Renal cortex interstitium (tissue), 11 donors: ENCODE measurements around the gene CDSN. TPM values are rescaled to one million over a fixed set of nuclear protein-coding genes. Genes with fewer than 3 reads are reported as not detected.
A peak's percentile ranks its signal among the peaks of the same experiment; 100 is the strongest.

Source experiments
- DNase-seq, 11 donors: peaks; one replicate each; pipeline ENCODE4 v3.0.0-alpha.2; 2013; ENCODE audit warnings: low read depth in 9 of 11, low spot score in 4 of 11; ENCODE audit errors: extremely low read depth in 1 of 11
- polyA plus RNA-seq, 3 donors: library from polyadenylated mRNA; unstranded; fragments of 120-200 nt; gene quantifications; one replicate each; pipeline ENCODE4 v1.2.1, GENCODE V29; 2013; ENCODE audit not compliant: insufficient read length in 3 of 3

CDSN gene
- polyA plus RNA-seq, 3 donors = not detected

DNA sequence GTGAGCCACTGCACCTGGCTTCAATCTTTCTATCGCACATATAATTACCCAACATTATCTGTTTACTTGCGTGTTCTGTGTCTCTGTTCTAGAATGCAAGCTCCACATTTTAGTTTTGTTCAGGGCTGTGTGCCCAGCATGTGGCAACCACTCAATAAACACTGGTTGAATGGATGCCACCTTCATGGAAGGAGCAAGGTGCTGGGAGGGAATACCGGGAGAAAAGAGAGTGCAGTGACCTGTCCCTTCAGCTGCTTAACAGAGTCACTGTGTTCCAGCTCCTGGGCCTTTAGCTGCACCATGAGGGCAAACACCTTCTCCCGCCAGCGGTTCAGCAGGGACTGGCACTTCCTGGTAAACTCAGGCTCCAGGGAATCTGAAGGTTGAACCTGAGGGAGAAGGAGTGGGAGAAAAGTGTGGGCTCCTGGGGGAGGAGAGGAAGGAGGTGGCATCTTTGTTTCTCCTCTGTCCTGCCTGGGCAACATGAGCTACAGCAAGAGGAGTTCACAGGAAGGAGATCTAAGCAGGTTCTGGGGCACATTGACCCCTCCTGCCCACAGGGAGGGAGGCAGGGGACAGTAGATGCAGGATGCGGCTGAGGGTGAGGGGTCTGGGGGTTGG is 29.7 kb upstream of the CDSN start:
- no peak for DNase-seq

DNA sequence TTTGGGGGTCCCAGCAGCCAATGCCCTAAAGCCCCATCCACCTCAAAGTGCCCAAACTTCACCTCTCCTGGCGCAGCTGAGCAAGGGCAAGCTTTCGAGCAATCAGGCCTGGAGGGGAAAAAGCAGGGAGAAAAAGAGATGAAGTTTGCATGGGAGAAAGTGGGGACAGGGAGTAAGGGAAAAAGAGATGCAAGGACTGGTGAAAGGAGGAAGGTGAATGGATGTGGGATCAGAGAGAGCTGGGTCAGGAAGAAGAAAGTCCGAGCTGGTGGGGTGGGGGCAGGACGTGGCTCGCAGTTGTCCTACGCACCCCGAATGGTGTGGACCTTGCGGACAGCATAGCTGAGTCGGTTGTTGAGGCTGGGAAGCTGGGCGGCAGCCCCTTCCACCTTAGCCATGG is 25.1 kb upstream of the CDSN start:
- no peak for DNase-seq

DNA sequence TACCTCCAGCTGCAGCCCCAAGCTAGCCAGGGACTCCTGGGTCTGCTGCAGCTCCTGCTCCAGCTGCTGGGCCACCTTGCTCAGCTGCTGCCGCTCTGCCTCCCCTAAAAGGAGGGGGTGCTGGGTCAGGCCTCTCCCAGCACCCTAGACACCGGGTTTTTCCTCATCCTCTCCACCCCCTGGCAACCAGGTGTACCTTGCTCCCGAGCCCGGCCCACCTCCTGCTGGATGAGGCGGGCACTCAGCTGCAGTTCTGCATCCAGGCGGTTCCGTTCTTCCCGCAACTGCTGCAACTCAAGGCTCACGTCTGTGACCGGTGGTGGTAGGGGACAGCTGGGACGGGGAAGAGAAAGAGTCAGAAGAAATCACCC is 24.7 kb upstream of the CDSN start:
- DNase-seq = no peak

DNA sequence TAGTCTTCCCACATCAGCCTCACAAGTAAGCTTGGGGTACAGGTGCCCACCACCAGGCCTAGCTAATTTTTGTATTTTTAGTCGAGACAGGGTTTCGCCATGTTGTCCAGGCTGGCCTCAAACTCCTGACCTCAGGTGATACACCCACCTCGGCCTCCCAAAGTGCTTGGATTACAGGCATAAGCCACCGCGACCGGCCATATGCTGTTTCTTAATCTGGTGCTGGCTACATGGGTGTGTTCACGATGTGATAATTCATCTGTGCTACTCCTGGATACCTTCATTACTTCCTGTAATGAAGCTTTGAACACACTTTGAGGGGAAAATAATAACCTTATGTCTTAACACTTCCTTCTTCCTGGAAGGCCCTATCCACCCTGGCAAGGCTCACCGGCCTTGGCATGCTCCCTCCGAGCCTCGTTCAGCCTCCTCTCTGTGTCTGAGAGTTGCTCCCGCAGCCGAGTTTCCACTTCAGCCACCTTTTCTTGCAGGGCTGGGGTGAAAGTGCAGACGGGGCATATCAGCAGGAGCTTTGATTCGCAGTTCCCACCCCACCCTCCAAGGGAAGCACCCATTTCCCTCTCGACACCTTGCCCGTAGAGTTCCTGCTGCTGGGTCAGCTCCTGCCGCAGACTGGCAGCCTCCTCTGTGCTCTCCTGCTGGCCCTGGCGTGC is 24.2 kb upstream of the CDSN start:
- DNase-seq = no peak

DNA sequence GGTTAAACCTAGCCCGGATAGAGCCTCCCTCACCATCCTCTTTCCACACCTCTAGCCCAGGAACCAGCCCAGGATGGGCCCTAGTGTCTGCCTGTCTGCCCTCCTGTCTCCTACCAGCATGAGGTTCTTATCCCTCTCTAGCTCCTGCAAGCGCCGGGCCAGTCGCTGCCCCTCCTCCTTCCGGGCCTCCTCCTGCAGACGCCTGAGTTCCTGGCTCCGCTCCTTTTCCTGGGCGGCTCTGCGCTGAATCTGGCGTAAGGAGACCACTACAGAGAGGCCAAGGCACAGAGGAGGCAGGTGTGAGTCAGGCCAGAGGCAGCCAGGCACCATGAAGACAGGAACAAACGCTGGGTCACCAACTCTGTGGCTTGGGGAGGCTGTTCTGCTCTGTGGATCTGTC is 22.9 kb upstream of the CDSN start:
- DNase-seq = no peak

DNA sequence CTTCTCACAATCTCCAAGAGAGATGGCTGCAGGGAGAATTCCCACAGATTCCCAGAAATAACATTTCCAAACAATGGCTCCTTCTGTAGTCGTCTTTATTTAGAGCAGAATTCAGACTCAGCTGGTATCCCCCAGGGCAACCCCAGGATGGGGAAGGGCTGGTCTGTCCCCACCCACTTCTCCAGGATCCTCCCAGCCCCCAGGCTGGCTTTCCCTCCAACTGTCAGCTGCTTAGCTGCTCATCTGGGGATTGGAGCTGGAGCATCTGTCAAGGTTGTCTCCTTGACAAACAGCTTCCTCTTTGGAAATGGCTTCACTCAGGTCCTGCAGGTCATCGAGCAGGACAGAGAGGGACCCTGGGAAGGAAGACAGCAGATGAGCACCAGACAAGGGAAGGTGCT is 22.1 kb upstream of the CDSN start:
- DNase-seq = no peak

DNA sequence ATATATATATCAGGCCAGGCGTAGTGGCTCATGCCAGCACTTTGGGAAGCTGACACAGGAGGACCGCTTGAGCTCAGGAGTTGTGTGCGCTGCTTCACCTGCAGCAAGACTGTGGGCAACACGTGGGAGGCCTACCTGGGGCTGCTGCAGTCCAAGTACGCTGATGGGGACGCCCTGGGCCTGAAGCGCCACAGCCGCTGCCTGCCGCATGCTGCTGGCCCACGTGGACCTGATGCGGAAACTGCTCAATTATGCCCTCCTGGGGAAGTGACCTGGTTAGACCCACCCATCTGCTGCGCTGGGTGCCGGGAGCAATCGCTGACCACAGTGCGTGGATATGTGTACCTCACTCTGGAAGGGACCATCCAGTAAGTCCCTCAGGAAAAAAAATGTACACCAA is 20.4 kb upstream of the CDSN start:
- DNase-seq = no peak

DNA sequence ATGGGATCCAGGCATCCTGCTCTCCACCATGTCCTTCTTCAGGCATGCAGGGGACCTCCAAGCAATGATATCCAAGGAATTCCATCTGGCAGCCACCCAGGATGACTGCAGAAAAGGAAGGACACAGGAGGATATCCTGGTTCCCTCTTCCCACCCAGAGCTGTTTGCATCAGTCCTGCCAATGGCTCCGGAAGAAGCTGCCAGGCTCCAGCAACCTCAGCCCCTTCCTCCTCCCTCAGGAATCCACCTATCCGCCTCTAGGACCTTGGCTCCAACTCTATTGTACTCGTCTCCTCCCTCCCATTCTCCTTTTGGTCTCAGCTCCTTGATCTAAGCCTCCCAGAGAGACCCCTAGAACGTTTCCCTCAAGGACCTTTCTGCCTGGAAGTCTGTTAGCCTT is 19.4 kb upstream of the CDSN start:
- DNase-seq = no peak

DNA sequence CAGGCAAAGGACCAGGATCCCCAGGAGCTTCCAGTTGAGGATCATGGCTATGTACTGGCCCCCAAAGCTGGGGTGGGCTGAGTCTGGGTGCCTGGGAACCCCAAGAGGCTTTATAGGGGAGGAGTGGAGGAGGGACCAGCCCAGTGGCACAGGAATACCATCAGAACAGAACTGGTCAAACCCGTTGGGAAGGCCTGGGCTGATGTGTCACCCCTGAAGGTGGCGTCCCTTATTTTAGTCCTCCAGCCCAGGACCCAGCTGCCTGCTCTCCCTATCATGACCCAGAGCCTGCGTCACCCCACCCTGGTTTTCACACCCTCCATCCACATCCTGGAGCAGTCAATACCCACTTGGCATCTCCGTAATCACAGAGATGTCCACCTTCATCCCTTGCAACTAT is 18.7 kb upstream of the CDSN start, which contains the start of gene PSORS1C2:
PSORS1C2 (minus strand) TSS at position 85 of the 400 bp plus-strand sequence; CDS start at position 45, 40 bp downstream.
- no peak for DNase-seq

DNA sequence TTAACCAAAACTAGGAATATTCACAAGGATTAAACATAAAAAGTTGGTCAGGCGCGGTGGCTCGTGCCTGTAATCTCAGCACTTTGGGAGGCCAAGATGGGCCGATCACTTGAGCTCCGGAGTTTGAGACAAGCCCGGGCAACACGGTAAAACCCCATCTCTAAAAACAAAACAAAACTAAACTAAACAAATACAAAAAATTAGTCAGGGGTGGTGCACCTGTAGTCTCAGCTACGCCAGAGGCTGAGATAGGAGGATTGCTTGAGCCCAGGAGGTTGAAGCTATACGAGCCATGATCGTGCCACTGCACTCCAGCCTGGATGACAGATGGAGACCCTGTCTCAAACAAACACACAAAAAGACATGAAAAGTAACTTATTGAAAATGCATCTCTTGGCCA is 15.5 kb upstream of the CDSN start:
- DNase-seq = no peak

DNA sequence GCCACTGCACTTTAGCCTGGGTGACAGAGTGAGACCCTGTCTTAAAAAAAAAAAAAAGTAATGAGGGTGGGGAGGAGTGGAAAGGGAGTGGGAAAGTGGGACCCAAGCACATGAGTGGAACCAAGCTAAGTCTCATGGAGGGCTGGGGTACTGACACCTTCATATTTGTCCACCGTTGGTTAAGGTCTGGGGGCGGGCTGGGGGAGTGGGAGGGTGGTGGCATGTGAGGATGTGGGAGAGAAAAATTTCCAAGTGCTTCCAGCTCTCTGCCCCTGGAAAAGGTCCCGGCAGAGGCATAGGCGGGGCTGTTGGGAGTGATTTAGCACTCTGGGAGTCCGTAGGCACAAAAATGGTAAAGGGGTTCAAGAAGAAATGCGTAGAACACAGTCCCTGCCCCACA is 12.6 kb upstream of the CDSN start:
- DNase-seq = no peak

DNA sequence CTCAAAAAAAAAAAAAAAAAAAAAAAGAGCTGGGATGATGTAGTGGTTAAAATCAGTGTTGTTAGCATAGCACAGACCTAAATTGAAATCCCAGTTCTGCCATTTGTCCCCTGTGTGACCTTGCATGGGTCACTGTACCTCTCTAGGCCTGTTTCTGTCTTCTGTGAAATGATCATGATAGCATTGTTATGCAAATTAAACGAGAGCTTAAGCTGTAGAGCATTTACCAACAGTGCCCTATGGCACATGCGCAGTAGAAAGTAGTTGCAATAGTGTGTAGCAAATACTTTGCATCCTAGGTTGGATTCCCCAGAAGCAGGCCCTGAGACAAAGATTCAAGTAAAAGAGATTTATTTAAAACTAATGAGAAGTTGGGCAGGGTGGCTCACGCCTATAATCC is 11.3 kb upstream of the CDSN start:
- no peak for DNase-seq

DNA sequence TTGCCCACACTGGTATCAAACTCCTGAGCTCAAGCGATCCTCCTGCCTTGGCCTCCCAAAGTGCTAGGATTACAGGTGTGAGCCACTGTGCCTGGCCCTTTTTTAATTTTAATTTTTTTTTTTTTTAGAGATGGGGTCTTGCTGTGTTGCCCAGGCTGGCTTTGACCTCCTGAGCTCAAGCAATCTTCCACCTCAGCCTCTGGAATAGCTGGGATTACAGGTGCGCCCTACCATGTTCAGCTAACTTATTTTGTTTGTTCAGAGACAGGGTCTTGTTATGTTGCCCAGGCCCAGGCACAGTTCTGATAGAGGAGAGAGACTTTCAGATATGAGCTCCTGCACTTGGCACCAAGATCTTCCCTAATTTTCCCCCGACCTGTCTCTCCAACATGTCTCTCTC is 10.5 kb upstream of the CDSN start:
- no peak for DNase-seq

DNA sequence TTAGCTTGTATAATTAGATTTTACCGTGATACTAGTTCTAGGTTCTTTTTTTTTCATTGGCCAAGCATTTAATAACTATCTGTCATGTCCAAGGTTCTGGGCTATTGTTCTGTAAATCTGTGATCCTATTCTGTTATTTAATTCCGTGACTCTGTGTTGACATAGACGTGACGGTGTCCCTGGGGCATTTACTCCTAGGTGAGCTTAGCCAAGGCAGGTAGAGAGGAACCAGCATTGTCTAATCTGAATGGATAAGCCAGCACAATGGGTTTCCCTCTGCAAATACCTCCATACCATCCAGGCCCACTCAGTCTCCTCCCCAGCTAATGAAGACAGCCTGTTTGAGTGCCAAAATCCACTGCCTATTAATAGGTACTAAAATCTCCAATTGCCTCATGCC is 8.9 kb upstream of the CDSN start:
- no peak for DNase-seq

DNA sequence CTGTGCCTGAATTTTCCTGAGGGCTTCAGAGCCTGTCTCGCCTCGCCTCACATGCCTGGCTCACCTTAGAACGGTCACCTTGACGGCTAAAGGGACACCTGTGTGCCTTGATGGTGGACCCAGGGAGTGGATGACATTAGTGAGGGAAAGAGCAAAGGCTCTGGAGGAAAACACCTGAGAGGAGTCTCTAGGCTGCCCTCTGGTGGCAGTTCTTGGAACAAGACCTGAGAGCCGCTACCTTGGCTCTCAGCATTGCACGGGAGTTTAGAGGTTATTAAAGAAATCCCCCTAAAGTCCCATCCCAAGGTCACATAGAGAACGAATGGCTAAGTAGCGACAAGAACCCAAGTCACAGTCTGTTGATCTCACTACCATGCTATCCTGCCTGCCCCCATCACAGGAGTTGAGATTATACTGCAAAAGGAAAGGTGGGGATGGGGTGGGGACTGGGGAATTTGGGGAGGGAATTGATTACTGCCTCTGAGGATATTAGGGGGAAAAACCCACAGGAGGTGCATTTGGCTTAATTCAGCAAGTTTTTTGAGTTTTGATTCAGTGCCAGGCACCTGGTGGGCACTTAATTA is 7.9 kb upstream of the CDSN start:
- DNase-seq = peak in 5 of 11 donors; percentile 34 to 52 (median 38)

DNA sequence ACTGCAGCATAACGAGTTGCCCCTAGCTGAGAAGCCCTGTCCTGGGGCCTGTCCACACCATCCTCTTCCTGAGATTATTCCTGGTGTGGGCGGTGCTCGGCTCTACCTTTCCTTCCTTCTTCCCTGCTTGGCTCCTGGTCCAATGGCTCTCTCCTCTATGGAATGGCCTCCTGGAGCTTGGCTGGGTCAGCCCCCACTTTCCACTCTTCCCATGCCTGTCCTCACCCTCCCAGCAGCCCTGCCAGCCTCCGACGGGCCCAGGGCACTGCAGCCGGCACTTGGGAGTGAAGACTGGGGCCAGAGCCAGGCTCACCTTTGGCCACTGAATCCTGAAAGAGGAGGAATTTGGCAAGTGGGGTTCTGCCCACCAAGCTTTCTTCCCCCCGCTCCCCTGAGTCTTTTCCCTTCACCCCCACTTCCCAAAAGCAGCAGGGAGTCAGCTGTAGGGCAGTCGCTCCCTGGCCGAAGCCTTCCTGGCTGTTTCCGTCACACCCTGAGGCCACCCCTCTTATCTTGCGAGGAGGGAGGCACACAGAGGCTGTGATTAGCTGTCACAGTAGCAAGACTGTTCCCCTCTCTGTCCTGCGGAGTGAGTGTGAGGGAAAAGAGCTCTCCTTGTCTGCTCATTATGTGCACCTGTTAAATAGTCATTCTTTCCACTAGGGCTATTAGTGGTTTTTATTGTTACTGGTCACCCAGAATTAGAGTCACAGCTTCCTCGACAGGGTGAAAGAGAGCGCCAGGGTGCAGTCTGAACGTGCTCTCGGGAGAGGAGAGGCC is 6.3 kb upstream of the CDSN start:
- DNase-seq = no peak

DNA sequence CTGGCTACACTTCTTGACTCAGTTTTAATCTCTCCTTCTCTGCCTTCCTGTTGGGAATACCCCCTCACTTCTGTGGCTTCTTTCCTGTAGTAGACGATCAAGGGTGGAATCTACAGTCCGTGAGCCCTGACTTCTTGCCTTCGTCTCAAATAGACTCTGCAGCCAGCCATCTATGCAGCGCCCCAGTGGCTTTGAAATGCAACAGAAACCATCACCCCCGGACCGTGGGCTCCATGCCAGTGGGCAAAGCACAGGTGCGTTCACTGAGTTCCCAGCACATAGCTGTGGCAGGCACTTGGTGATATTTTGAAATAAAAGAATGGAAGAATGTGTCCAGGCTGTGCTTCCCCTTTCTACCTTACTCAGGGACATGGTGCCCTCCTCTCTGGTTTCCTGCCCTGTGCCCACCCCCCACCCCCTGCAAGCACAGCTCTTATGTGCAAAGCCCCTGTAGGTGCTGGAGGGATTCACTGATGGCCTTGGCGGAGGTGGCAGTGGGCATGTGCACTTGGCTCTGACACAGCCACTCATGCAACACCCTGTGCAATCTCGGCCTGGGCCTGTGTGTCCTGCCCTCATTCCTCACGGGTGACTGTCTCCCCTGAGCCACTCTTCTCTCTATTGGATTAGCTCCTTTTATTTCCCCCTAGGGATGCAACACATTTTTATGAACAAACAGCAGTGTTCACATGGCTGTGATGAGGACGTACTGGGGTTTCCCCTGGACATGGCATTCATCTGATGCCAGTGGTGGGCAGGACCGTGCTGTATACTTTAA is 5.5 kb upstream of the CDSN start:
- DNase-seq = no peak

DNA sequence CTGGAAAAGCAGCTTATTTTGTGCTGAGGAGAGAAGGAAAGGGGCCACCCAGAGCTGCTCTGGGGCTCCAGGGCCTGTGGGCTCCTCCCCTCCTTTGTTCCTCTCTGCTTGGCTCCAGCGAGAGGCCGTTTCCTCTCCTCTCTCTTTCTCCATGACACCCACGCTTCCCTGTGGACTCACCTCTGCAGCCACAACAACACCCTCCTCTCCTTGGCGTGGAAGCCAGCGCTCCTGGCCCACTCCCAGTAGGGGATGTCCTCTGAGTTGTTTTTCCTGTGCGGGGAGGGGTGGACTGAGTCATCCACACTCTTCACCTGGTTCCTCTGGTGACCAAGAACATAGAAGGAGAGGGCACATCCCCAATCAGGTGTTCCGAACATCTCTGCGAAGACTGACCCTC is 4.9 kb upstream of the CDSN start:
- DNase-seq = no peak
